Neural progenitor cell (in vitro differentiated cells): ENCODE data around the gene SLC4A2.

ENCODE experiments used
- CTCF ChIP-seq: fragments of 200-600 bp; sonication (generic); IDR thresholded peaks from 2 replicates; pipeline ENCODE4 v1.5.1; 2017; ENCODE audit warnings: antibody characterized with exemption, mild to moderate bottlenecking
- EZH2 ChIP-seq: fragments of 200-600 bp; sonication (generic); IDR thresholded peaks from 2 replicates; pipeline ENCODE4 v1.6.1; 2017; ENCODE audit warnings: antibody characterized with exemption, mild to moderate bottlenecking, moderate library complexity

- no peak for TF ChIP-seq CTCF
- TF ChIP-seq EZH2: no peak
These were observed 22.0 kb downstream of the SLC4A2 start for GRCh38 chr7:151081170-151082101.
